Uterus (tissue), 2 donors: ENCODE results near the gene DENND2C.

Experiments used
- CTCF ChIP-seq, 4 experiments: fragments of 200-600 bp in 2 of 4; fragments of 450-650 bp in 2 of 4; sonication (generic) in 2 of 4; IDR thresholded peaks; one replicate each; pipeline ENCODE4 v1.5.1; 2016 to 2019; ENCODE audit warnings: antibody characterized with exemption in 4 of 4, mild to moderate bottlenecking in 2 of 4, moderate library complexity in 1 of 4
- POLR2A ChIP-seq, 2 donors: fragments of 450-650 bp; IDR thresholded peaks; one replicate each; pipeline ENCODE4 v1.6.1; 2016; ENCODE audit warnings: antibody characterized with exemption in 2 of 2, mild to moderate bottlenecking in 1 of 2, moderate library complexity in 1 of 2

- no peak for TF ChIP-seq CTCF (IDR thresholded peaks at IDR 0.05)
- TF ChIP-seq POLR2A (IDR thresholded peaks at IDR 0.05), result no peak
Measured at GRCh38 chr1:114677691-114678090, 7.8 kb upstream of the DENND2C start.
